SK-N-SH treated with all-trans-retinoic acid at 6 μM for 48 hours (cell line): Measurements from ENCODE around the gene SIRPG.
"Not testable (repeated sequence)": the region's sequence is repeated elsewhere in the genome, so short reads cannot be mapped to it uniquely, and the experiment has no call there.

Experiments used
- ATAC-seq: fragments of 200-7000 bp; cut with Tn5 transposase; 3 replicates; pipeline ENCODE4 v1.9.1; 2020; ENCODE audit warnings: mild to moderate bottlenecking, moderate library complexity
- ARNTL ChIP-seq: fragments of 450-650 bp; formaldehyde crosslinking; IDR thresholded peaks from 2 replicates; pipeline ENCODE4 v1.5.0; 2020; ENCODE audit warnings: low read depth, mild to moderate bottlenecking, moderate library complexity, borderline replicate concordance
- BACH2 ChIP-seq: fragments of 250-450 bp; sonication (Bioruptor Pico); IDR thresholded peaks from 2 replicates; pipeline ENCODE4 v1.9.0; 2021; ENCODE audit warnings: mild to moderate bottlenecking, borderline replicate concordance
- ESRRG ChIP-seq: fragments of 250-450 bp; sonication (Bioruptor Pico); IDR thresholded peaks from 2 replicates; pipeline ENCODE4 v1.6.1; 2021; ENCODE audit warnings: mild to moderate bottlenecking
- GLIS3 ChIP-seq: fragments of 250-450 bp; sonication (Bioruptor Pico); IDR thresholded peaks from 2 replicates; pipeline ENCODE4 v1.5.0; 2020; ENCODE audit warnings: mild to moderate bottlenecking, moderate library complexity
- ISL1 ChIP-seq: fragments of 250-450 bp; sonication (Bioruptor Pico); IDR thresholded peaks from 2 replicates; pipeline ENCODE4 v2.1.2; 2022; ENCODE audit warnings: mild to moderate bottlenecking, moderate library complexity
- OSR1 ChIP-seq: fragments of 250-450 bp; sonication (Bioruptor Pico); IDR thresholded peaks from 2 replicates; pipeline ENCODE4 v1.8.0; 2022; ENCODE audit warnings: moderate library complexity, mild to moderate bottlenecking, inconsistent platforms
- PPARA ChIP-seq: fragments of 250-450 bp; sonication (Bioruptor Pico); IDR thresholded peaks from 2 replicates; pipeline ENCODE4 v1.5.0; 2020; ENCODE audit warnings: mild to moderate bottlenecking, borderline replicate concordance
- RARB ChIP-seq: fragments of 250-450 bp; sonication (Bioruptor Pico); IDR thresholded peaks from 2 replicates; pipeline ENCODE4 v1.8.0; 2021; ENCODE audit warnings: mild to moderate bottlenecking, moderate library complexity
- SNAI2 ChIP-seq: fragments of 250-450 bp; sonication (Bioruptor Pico); IDR thresholded peaks from 2 replicates; pipeline ENCODE4 v1.5.0; 2020; ENCODE audit warnings: mild to moderate bottlenecking, moderate library complexity
- TOX ChIP-seq: fragments of 250-450 bp; sonication (Bioruptor Pico); IDR thresholded peaks from 2 replicates; pipeline ENCODE4 v1.8.0; 2021; ENCODE audit warnings: mild to moderate bottlenecking, moderate library complexity, borderline replicate concordance
- ZFP3 ChIP-seq: fragments of 250-450 bp; sonication (Bioruptor Pico); IDR thresholded peaks from 2 replicates; pipeline ENCODE4 v1.5.0; 2020; ENCODE audit warnings: mild to moderate bottlenecking, moderate library complexity
- ZFP30 ChIP-seq: fragments of 450-650 bp; formaldehyde crosslinking; IDR thresholded peaks from 2 replicates; pipeline ENCODE4 v1.5.0; 2022; ENCODE audit warnings: mild to moderate bottlenecking, moderate library complexity
- ZNF70 ChIP-seq: fragments of 450-650 bp; formaldehyde crosslinking; IDR thresholded peaks from 2 replicates; pipeline ENCODE4 v1.5.0; 2020; ENCODE audit warnings: mild to moderate bottlenecking, moderate library complexity
- ZNF8 ChIP-seq: fragments of 450-650 bp; formaldehyde crosslinking; IDR thresholded peaks from 2 replicates; pipeline ENCODE4 v1.5.0; 2020; ENCODE audit warnings: mild to moderate bottlenecking, moderate library complexity
- TF ChIP-seq, protein P1 (sequence below): fragments of 250-450 bp; sonication (Bioruptor Pico); IDR thresholded peaks from 2 replicates; pipeline ENCODE4 v1.8.0; 2020; ENCODE audit warnings: mild to moderate bottlenecking, moderate library complexity, borderline replicate concordance
- TF ChIP-seq, protein P2 (sequence below): fragments of 250-450 bp; sonication (Bioruptor Pico); IDR thresholded peaks from 2 replicates; pipeline ENCODE4 v1.8.0; 2021; ENCODE audit warnings: low read depth, mild to moderate bottlenecking, moderate library complexity, borderline replicate concordance
- TF ChIP-seq, protein P3 (sequence below): fragments of 250-450 bp; sonication (Bioruptor Pico); IDR thresholded peaks from 2 replicates; pipeline ENCODE4 v1.5.1; 2020; ENCODE audit warnings: low read depth, mild to moderate bottlenecking, moderate library complexity

Gene SIRPG

DNA sequence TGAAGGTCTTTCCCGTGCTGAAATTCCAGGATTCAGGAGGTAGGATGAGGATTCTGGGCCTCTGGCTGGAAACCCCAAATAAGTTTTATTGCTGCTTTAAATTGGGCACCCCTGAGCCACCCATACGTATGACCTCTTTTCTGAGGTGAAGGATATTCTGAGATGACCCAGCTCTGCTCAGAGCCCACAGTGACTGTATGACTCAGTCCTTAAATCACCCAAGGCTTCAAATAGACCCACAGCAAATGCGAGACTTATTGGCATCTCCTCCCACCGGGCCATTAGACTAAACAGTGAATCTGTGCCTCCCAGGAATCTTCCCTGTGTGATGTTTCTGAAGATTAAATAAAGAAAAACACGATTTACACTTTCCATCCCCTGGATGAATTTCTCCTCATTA lies 9.5 kb downstream of the SIRPG start:
- TF ChIP-seq OSR1 (CRISPR knock-in tag) (no peak), ZNF70 (CRISPR knock-in tag) (no peak), ZFP3 (CRISPR knock-in tag) (no peak), ISL1 (CRISPR knock-in tag) (no peak), ARNTL (no peak)
- no peak for ATAC-seq

DNA sequence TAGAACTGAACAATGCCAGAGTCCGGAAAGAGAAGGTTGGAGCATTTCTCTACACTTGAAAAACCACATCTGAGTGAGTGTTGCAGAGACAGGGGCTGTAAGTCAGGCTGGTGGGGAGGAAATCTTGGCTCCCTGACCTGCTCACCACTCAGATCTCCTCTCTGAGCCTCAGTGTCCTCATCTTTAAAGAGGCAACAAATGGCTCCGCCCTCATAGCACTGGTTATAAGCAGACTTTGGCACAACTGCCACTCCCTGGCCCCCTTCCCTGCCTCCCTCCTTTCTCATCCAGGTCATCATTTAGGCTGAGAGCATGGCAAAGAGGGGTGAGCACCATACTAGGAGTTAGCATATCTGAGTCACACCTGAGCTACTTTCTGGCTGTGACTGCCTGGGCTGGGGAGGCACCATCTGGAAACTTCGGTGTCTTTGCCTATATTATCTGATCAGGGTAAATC lies 10.6 kb downstream of the SIRPG start:
- TF ChIP-seq BACH2 (no peak), ARNTL (no peak), TOX (no peak), ZNF8 (CRISPR knock-in tag) (no peak), SNAI2 (CRISPR knock-in tag) (no peak), GLIS3 (CRISPR knock-in tag) (no peak)
- TF ChIP-seq, protein P1, sequence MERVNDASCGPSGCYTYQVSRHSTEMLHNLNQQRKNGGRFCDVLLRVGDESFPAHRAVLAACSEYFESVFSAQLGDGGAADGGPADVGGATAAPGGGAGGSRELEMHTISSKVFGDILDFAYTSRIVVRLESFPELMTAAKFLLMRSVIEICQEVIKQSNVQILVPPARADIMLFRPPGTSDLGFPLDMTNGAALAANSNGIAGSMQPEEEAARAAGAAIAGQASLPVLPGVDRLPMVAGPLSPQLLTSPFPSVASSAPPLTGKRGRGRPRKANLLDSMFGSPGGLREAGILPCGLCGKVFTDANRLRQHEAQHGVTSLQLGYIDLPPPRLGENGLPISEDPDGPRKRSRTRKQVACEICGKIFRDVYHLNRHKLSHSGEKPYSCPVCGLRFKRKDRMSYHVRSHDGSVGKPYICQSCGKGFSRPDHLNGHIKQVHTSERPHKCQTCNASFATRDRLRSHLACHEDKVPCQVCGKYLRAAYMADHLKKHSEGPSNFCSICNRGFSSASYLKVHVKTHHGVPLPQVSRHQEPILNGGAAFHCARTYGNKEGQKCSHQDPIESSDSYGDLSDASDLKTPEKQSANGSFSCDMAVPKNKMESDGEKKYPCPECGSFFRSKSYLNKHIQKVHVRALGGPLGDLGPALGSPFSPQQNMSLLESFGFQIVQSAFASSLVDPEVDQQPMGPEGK: no peak
- TF ChIP-seq, protein P2, sequence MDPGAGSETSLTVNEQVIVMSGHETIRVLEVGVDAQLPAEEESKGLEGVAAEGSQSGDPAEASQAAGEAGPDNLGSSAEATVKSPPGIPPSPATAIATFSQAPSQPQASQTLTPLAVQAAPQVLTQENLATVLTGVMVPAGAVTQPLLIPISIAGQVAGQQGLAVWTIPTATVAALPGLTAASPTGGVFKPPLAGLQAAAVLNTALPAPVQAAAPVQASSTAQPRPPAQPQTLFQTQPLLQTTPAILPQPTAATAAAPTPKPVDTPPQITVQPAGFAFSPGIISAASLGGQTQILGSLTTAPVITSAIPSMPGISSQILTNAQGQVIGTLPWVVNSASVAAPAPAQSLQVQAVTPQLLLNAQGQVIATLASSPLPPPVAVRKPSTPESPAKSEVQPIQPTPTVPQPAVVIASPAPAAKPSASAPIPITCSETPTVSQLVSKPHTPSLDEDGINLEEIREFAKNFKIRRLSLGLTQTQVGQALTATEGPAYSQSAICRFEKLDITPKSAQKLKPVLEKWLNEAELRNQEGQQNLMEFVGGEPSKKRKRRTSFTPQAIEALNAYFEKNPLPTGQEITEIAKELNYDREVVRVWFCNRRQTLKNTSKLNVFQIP (CRISPR knock-in tag): no peak
- ATAC-seq: no peak

DNA sequence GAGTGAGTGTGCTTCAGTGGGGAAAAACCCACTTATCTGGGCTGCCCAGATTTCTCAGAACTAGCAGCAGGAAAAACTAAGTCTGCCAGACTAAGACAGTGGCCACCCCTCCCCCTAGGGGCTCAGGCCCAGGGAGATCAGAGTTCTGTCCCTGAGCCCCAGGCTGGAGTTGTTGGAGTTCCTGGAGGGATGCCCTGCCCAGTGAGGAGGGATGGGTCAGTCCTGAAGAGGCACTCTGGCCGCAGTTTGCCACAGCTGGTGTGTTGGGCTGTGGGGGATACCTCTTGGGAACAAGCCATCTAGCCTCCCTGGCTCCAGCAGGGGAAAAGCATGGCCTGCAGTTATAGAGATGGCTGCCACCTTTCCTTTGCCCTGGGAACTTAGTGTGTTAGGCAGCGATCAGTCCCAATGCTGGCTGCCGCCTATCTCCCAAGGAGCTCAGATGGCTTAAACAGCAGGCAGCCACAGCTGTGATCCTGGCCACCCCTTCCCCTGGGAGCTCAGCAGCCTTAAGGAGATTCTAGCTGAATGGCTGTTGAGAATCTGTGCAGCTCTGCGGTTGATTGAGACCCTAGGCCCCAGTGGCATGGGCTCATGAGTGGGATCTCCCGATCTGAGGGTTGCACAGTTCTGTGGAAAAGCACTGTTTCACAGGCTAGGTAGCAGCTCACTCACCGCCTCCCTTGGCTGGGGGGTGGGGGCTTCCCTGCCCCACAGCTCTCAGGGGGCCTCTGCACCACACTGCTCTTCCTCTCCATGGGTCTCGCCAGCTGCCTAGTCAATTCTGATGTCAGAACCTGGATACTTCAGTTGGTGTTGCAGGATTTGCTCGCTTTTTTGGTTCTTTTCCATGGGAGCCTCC lies 13.2 kb downstream of the SIRPG start:
- TF ChIP-seq ISL1 (CRISPR knock-in tag): no peak
- TF ChIP-seq BACH2: no peak
- TF ChIP-seq ARNTL: no peak
- TF ChIP-seq ZNF70 (CRISPR knock-in tag): no peak
- no peak for TF ChIP-seq RARB
- TF ChIP-seq PPARA (CRISPR knock-in tag): no peak

DNA sequence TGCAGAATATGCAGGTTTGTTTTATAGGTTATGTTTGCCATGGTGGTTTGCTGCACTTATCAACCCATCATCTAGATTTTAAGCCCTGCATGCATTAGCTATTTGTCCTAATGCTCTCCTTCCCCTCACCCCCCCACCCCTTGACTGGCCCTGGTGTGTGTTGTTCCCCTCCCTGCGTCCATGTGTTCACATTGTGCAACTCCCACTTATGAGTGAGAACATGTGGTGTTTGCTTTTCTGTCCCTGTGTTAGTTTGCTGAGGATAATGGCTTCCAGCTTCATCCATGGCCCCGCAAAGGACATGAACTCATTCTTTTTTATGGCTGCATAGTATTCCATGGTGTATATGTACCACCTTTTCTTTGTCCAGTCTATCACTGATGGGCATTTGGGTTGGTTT lies 18.9 kb downstream of the SIRPG start:
- ATAC-seq: not testable (repeated sequence)

More for the DNA sequence above, 13.2 kb downstream of the SIRPG start:
- ATAC-seq: no peak

DNA sequence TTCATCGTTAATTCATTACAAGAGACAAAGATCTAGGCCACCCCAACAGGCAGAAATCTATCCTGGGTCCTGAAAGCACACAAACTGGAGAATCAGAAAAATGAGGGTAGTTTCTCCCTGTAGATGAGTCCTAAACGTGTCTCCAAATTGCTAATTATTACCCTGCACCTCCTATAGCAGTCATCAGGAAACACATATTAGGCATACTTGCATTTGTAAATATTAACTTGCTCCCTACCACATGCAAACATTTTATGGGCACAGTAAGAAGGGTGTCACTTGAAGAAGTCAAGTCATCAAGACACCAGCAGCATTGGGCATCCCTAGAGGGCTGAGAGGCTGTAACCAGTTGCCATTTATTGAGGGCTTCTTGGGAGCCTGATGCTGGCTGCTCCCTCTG lies 19.8 kb downstream of the SIRPG start:
- TF ChIP-seq, protein P1: no peak
- TF ChIP-seq ARNTL (no peak), ZNF70 (CRISPR knock-in tag) (no peak), OSR1 (CRISPR knock-in tag) (no peak), TOX (no peak), RARB (no peak), GLIS3 (CRISPR knock-in tag) (no peak), ESRRG (CRISPR knock-in tag) (no peak), ISL1 (CRISPR knock-in tag) (no peak), ZFP30 (no peak), BACH2 (no peak)
- TF ChIP-seq, protein P2 (CRISPR knock-in tag): no peak
- TF ChIP-seq, protein P3, sequence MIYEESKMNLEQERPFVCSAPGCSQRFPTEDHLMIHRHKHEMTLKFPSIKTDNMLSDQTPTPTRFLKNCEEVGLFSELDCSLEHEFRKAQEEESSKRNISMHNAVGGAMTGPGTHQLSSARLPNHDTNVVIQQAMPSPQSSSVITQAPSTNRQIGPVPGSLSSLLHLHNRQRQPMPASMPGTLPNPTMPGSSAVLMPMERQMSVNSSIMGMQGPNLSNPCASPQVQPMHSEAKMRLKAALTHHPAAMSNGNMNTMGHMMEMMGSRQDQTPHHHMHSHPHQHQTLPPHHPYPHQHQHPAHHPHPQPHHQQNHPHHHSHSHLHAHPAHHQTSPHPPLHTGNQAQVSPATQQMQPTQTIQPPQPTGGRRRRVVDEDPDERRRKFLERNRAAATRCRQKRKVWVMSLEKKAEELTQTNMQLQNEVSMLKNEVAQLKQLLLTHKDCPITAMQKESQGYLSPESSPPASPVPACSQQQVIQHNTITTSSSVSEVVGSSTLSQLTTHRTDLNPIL (CRISPR knock-in tag): no peak
- no peak for ATAC-seq
